ENCODE measurements around the gene WDR17. TPM values are rescaled to one million over a fixed set of nuclear protein-coding genes. Genes with fewer than 3 reads are reported as not detected.

The WDR17 gene
- total RNA-seq = under 1 TPM in 3 of 4 donors, not detected in 1; 0.13 to 0.58 (median 0.32) TPM

DNA sequence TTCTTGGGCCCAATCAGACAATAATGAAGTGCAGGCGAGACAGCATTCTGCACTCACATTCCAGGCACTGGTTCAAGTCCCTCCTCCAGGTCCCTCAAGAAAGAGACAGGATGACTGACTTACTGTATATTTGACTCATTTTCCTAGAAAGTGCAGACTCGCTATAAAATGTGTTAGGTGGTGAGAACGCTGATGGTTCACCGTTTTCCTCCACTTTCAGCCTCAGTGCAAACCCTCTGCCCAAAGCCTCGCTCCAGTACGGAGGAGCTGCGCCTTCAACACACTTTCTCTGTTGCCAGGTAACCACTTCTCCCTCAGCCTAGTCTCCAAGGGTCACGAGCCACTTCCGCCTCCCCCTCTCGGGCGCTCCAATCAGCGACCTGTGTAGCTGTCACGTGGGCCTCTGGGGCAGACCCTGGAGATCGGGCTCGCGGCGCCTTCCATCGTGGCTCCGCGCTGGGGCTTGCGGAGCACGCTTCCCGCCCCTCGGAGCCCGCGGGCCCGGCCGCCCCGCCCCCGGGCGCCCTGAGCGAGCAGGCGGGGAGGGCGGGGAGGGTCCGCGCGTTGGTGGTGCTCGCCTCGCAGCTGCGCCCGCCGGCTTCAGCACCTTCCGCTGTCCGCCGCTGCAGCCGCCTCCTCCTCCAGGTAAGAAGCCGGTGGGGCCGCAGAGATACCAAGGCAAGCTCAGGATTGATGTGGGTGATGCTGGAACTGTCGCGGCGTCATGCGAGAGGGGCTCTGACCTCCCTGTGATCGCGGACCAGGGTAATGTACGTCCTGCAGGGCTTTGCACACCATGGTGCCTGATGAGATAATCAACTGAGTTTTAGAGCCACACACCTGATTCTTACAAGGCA is at the start of gene WDR17:
TSS of gene WDR17 (plus strand) at position 407 of the 857 bp plus-strand sequence. CDS start 45,740 bp downstream, outside the sequence.
- DNase-seq (ENCODE audit: low spot score in 2 of 2) = peak; percentile 79 to 96
- intact Hi-C loops (cut with DNase I; ENCODE audit: low total_unique reads) = no loop called here
- H3K4me3 ChIP-seq (ENCODE audit: low read depth, poor library complexity, severe bottlenecking) = peak within 1 kb of the TSS; percentile 13
- WGBS, 2 donors = 1 to 3% methylated on average over 50 to 55 of the region's 55 CpGs
- TF ChIP-seq, protein P1, sequence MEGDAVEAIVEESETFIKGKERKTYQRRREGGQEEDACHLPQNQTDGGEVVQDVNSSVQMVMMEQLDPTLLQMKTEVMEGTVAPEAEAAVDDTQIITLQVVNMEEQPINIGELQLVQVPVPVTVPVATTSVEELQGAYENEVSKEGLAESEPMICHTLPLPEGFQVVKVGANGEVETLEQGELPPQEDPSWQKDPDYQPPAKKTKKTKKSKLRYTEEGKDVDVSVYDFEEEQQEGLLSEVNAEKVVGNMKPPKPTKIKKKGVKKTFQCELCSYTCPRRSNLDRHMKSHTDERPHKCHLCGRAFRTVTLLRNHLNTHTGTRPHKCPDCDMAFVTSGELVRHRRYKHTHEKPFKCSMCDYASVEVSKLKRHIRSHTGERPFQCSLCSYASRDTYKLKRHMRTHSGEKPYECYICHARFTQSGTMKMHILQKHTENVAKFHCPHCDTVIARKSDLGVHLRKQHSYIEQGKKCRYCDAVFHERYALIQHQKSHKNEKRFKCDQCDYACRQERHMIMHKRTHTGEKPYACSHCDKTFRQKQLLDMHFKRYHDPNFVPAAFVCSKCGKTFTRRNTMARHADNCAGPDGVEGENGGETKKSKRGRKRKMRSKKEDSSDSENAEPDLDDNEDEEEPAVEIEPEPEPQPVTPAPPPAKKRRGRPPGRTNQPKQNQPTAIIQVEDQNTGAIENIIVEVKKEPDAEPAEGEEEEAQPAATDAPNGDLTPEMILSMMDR (IDR thresholded peaks at IDR 0.05) = no peak
- TF ChIP-seq POLR2A (IDR thresholded peaks at IDR 0.05) = no peak

DNA sequence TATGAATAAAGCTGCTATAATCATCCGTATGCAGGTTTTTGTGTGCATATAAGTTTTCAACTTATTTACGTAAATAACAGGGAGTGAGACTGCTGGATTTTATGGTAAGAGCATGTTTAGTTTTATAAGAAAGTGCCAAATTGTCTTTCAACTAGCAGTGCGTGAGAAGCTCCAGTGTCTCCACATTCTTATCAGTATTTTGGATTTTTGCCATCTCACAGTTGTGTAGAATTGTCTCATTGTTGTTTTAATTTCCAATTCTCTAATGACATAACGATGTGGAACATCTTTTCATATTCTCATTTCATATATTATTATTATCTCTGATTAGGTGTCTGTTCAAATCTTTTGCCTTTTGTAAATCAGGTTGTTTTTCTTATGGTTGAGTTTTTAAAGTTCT is 49.0 kb upstream of the WDR17 start:
- H3K4me3 ChIP-seq (ENCODE audit: low read depth, poor library complexity, severe bottlenecking) = no peak overlapping the region
- 80 to 83% methylated on average over 4 of the region's 4 CpGs for whole genome bisulfite sequencing, 2 donors
- TF ChIP-seq POLR2A (IDR thresholded peaks at IDR 0.05) = no peak
- TF ChIP-seq, protein P1 (IDR thresholded peaks at IDR 0.05) = no peak
- no peak for DNase-seq (ENCODE audit: low spot score in 2 of 2)
- intact Hi-C loops (cut with DNase I; ENCODE audit: low total_unique reads) = no loop called here

DNA sequence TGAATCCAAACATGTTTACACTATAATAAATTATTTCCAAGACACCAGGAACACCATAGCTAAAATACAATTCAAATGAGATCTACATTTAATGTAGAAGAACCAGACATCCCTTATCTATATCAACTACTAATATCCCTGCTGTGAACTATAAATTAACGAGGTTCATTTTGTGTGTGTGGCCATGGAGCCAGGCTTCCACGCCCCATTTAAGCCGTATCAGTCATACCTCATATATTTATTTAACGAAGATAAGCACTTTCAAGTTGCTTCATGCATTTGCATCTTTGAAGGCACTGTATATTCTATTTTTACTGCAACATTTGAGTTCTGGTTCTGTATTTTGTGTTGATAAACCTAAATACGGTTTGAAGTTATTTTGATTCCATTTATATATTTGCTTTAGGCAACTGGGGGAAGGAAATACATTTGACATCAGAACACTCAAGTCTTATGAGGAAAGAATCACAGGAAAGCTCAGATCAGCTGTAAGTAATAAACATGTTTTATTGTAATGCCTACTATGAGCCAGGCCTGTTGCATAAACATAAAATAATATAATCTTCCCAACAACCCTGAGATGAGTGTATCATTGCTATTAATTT is 45.1 kb upstream of the WDR17 start:
- no peak for DNase-seq (ENCODE audit: low spot score in 2 of 2)
- no peak overlapping the region for H3K4me3 ChIP-seq (ENCODE audit: low read depth, poor library complexity, severe bottlenecking)
- intact Hi-C loops (cut with DNase I; ENCODE audit: low total_unique reads) = no loop called here
- TF ChIP-seq, protein P1 (IDR thresholded peaks at IDR 0.05) = no peak
- no peak for TF ChIP-seq POLR2A (IDR thresholded peaks at IDR 0.05)
- WGBS, 2 donors = 47 to 51% methylated on average over 5 of the region's 5 CpGs

DNA sequence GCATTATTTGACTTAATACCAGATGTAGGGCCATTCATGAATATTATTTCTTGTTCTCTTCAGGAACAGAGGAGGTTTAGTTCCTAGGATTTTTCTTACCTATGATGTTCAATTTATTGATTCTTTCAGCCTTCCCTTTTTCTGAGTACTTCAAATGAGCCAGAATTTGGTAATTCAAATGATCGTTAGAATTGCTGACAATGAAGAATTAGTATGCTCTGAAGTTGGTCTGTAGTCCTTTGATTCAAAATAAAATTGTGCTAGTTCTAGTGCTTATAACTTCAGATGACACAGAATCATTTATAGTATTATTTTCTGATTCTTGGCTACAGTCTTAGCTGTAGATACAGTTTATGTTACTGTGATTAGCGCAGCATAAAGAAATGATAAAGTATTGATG is 35.2 kb upstream of the WDR17 start:
- 88 to 94% methylated on average over 2 of the region's 2 CpGs for WGBS, 2 donors
- TF ChIP-seq, protein P1 (IDR thresholded peaks at IDR 0.05) = no peak
- TF ChIP-seq POLR2A (IDR thresholded peaks at IDR 0.05) = no peak
- intact Hi-C loops (cut with DNase I; ENCODE audit: low total_unique reads) = loop anchor here (5.0 kb wide), 1 partner anchor 1168 kb away; no protein-coding TSS in a partner anchor
- DNase-seq (ENCODE audit: low spot score in 2 of 2) = no peak
- H3K4me3 ChIP-seq (ENCODE audit: low read depth, poor library complexity, severe bottlenecking) = no peak overlapping the region

DNA sequence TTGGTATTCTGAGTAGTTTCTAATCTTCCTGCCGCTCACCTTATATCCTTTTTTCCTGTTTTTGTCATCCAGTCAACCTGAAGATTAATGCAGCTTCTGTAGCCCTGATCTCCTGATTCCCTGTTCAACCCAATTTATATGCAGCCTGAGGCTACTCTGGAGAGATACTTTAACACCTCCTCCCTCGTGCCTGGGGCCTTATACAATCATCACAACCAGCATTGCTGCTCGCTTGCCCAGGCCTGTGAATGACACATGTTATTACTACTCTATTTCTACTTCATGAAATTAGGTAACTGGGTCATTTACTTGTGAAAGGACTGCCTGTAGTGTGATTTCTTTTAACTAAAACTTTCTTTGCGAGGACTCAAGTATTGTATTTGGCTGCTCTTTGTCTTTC is 33.7 kb upstream of the WDR17 start:
- TF ChIP-seq POLR2A (IDR thresholded peaks at IDR 0.05) = no peak
- DNase-seq (ENCODE audit: low spot score in 2 of 2) = no peak

DNA sequence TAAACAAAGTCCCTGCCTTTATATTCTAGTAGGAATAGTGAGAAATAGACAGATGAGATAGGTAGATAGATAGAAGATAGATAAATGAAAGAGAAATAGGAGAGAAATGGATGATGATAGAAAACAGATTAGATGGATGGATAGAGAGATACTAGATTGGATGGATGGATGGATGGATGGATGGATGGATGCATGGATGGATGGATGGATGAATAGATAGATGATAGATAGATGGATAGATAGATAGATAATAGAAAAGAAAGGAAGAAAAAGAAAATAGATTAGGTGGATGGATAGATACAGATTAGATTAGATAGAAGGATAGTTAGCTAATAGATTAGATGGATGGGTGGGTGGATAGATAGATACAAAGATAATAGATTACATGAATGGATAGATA is 33.2 kb upstream of the WDR17 start:
- TF ChIP-seq, protein P1 (IDR thresholded peaks at IDR 0.05) = no peak
- TF ChIP-seq POLR2A (IDR thresholded peaks at IDR 0.05) = no peak
- no peak overlapping the region for H3K4me3 ChIP-seq (ENCODE audit: low read depth, poor library complexity, severe bottlenecking)
- intact Hi-C loops (cut with DNase I; ENCODE audit: low total_unique reads) = loop anchor here (5.0 kb wide), 1 partner anchor 1170 kb away; no protein-coding TSS in a partner anchor
- no peak for DNase-seq (ENCODE audit: low spot score in 2 of 2)

More for the DNA sequence above, 33.7 kb upstream of the WDR17 start:
- no peak overlapping the region for H3K4me3 ChIP-seq (ENCODE audit: low read depth, poor library complexity, severe bottlenecking)
- intact Hi-C loops (cut with DNase I; ENCODE audit: low total_unique reads) = loop anchor here (5.0 kb wide), 1 partner anchor 1170 kb away; no protein-coding TSS in a partner anchor
- WGBS, 2 donors = 23 to 45% methylated on average over 4 of the region's 4 CpGs
